GM12878 (cell line): ENCODE data around the gene FIBCD1. TPM values are rescaled to one million over a fixed set of nuclear protein-coding genes. Genes with fewer than 3 reads are reported as not detected.

Experiments
- ATAC-seq: fragments of 200-7000 bp; cut with Tn5 transposase; 3 replicates; pipeline ENCODE4 v1.9.1; 2020; ENCODE audit warnings: mild to moderate bottlenecking, moderate library complexity
- BruUV-seq: library from RNA; stranded (reverse); fragments of 400-500 nt; replicated peaks from 2 replicates; lab custom pipeline; 2021; lab: Mats Ljungman, UMichigan
- CTCF ChIA-PET: fragments of 300-600 bp; sonication (Branson Sonifier 250); formaldehyde crosslinking; extraction: SDS; loops from one replicate; lab custom pipeline; 2021; ENCODE audit warnings: inconsistent platforms; lab: Yijun Ruan, JAX
- POLR2A ChIA-PET: fragments of 350-600 bp; formaldehyde crosslinking; extraction: SDS; loops from one replicate; lab custom pipeline; 2021; ENCODE audit warnings: inconsistent platforms; lab: Charles Lee
- RAD21 ChIA-PET: fragments of 300-600 bp; sonication (Branson Sonifier 250); formaldehyde crosslinking; loops from one replicate; lab custom pipeline; 2023; ENCODE audit warnings: antibody characterized with exemption; ENCODE audit not compliant: unreplicated experiment; lab: Charles Lee
- SMC1A ChIA-PET: fragments of 300-600 bp; sonication (Branson Sonifier 250); formaldehyde crosslinking; loops from one replicate; lab custom pipeline; 2023; ENCODE audit not compliant: unreplicated experiment, uncharacterized antibody; lab: Charles Lee
- DNase-seq: peaks from one replicate; pipeline ENCODE4 v3.0.0-alpha.2; 2011; ENCODE audit warnings: low read depth, low spot score
- FAIRE-seq: peaks from 3 replicates; lab custom pipeline; 2011; peaks lifted over from hg19 to GRCh38; lab: Jason Lieb, UNC
- H2AFZ ChIP-seq: 2 replicates; pipeline ENCODE4 v1.6.0; 2011; ENCODE audit warnings: low read depth, low read length, control low read depth; ENCODE audit not compliant: control insufficient read depth
- H3K27ac ChIP-seq: 2 replicates; pipeline ENCODE4 v1.5.1; 2011; ENCODE audit warnings: control low read depth; ENCODE audit not compliant: control insufficient read depth, insufficient read depth
- H3K27me3 ChIP-seq, 2 experiments: replicated peaks in 1 of 2; 2 replicates each; pipeline versions ENCODE4 v1.6.0 to v1.6.1; 2011; ENCODE audit warnings: low read length in 1 of 2; ENCODE audit not compliant: control insufficient read depth in 2 of 2, insufficient read depth in 2 of 2
- H3K36me3 ChIP-seq, 2 experiments: 2 replicates each; pipeline ENCODE4 v1.5.1; 2011; ENCODE audit warnings: low read length in 1 of 2; ENCODE audit not compliant: control insufficient read depth in 2 of 2, insufficient read depth in 2 of 2
- H3K4me1 ChIP-seq: 2 replicates; pipeline ENCODE4 v1.6.1; 2011; ENCODE audit warnings: mild to moderate bottlenecking, low read length, moderate library complexity, mixed read lengths; ENCODE audit not compliant: control insufficient read depth, insufficient read depth
- H3K4me2 ChIP-seq: 2 replicates; pipeline ENCODE4 v1.6.0; 2011; ENCODE audit warnings: control low read depth; ENCODE audit not compliant: control insufficient read depth, insufficient read depth
- H3K4me3 ChIP-seq: fragments of 200-600 bp; sonication (generic); 2 replicates; pipeline ENCODE4 v1.5.1; 2016
- H3K79me2 ChIP-seq: 2 replicates; pipeline ENCODE4 v1.6.0; 2011; ENCODE audit warnings: low read length; ENCODE audit not compliant: control insufficient read depth, insufficient read depth
- H3K9ac ChIP-seq: 2 replicates; pipeline ENCODE4 v1.8.0; 2011; ENCODE audit warnings: low read length, control low read depth, mixed read lengths; ENCODE audit not compliant: control insufficient read depth, insufficient read depth
- H3K9me3 ChIP-seq: replicated peaks from 3 replicates; pipeline ENCODE4 v1.5.1; 2011; ENCODE audit warnings: mild to moderate bottlenecking, low read length; ENCODE audit not compliant: control insufficient read depth, insufficient read depth
- H4K20me1 ChIP-seq: 2 replicates; pipeline ENCODE4 v1.6.0; 2011; ENCODE audit not compliant: control insufficient read depth, insufficient read depth
- ASH2L ChIP-seq: fragments of 300-600, 200-600 bp; sonication (generic); IDR thresholded peaks from 2 replicates; pipeline ENCODE4 v1.6.1; 2017; ENCODE audit warnings: low read depth, mild to moderate bottlenecking, borderline replicate concordance
- CHD2 ChIP-seq: IDR thresholded peaks from 2 replicates; pipeline ENCODE4 v1.6.1; 2011; ENCODE audit warnings: low read depth, low read length, improper control_type of control experiment, borderline replicate concordance
- CTCF ChIP-seq, 3 experiments: IDR thresholded peaks in 2 of 3; conservative IDR thresholded peaks in 1 of 3; 2 replicates each; pipeline ENCODE4 v1.5.1; 2011; ENCODE audit warnings: low read depth in 3 of 3, low read length in 3 of 3, mild to moderate bottlenecking in 3 of 3, control low read depth in 2 of 3, moderate library complexity in 2 of 3, inconsistent platforms in 1 of 3, mixed read lengths in 1 of 3; ENCODE audit not compliant: control insufficient read depth in 2 of 3, insufficient read depth in 1 of 3; ENCODE audit errors: extremely low read depth in 1 of 3
- HDAC2 ChIP-seq: fragments of 200-600 bp; sonication (generic); IDR thresholded peaks from 2 replicates; pipeline ENCODE4 v1.6.1; 2017
- MYC ChIP-seq: IDR thresholded peaks from 2 replicates; pipeline ENCODE4 v1.6.1; 2011; ENCODE audit warnings: mild to moderate bottlenecking, low read length, moderate library complexity, inconsistent platforms; ENCODE audit not compliant: insufficient read depth, insufficient replicate concordance, insufficient read length, severe bottlenecking
- RB1 ChIP-seq: fragments of 450-650 bp; formaldehyde crosslinking; IDR thresholded peaks from 2 replicates; pipeline ENCODE4 v1.6.1; 2017; ENCODE audit warnings: mild to moderate bottlenecking, borderline replicate concordance
- SIN3A ChIP-seq: IDR thresholded peaks from 2 replicates; pipeline ENCODE4 v1.6.1; 2012; ENCODE audit warnings: low read depth, low read length, improper control_type of control experiment
- SMAD1 ChIP-seq: fragments of 450-650 bp; IDR thresholded peaks from 2 replicates; pipeline ENCODE4 v1.6.1; 2018; ENCODE audit warnings: mild to moderate bottlenecking, low read depth; ENCODE audit not compliant: partially characterized antibody
- STAT3 ChIP-seq: IDR thresholded peaks from 2 replicates; pipeline ENCODE4 v1.6.1; 2011; ENCODE audit warnings: low read depth, low read length, improper control_type of control experiment
- ZNF384 ChIP-seq: IDR thresholded peaks from 2 replicates; pipeline ENCODE4 v1.6.1; 2012; ENCODE audit warnings: low read depth, mild to moderate bottlenecking, low read length, improper control_type of control experiment, borderline replicate concordance
- WGBS: methylation state at CpG from one replicate; pipeline ENCODE4 v1.1.6; 2016; ENCODE audit warnings: low lambda C conversion rate; ENCODE audit not compliant: insufficient replicate concordance, insufficient coverage; ENCODE audit errors: missing lambda C conversion rate; 5-methylcytosine and 5-hydroxymethylcytosine counted together
- in situ Hi-C: fragments of 300-500 bp; cut with MboI; formaldehyde crosslinking; loops from 9 replicates; pipeline ENCODE4 v1.14.3; 2018; ENCODE audit warnings: mixed read lengths
- intact Hi-C: fragments of 100-400 bp; cut with micrococcal nuclease; formaldehyde crosslinking; loops from one replicate; pipeline ENCODE4 v1.14.2; 2022; ENCODE audit not compliant: unreplicated experiment
- polyA plus RNA-seq, 11 experiments: library from polyadenylated mRNA; depleted of rRNA in 4 of 11; unstranded in 6 of 11; stranded (reverse) in 5 of 11; fragments of >200 nt; fragmentation: Nextera tagmentation in 4 of 11; fragmentation: Illumina TruSeq in 1 of 11; extraction: Ambion mirVana in 4 of 11; extraction: Trizol in 1 of 11; gene quantifications; 1 replicate in 1 of 11; 2 replicates in 10 of 11; pipeline versions ENCODE4 v1.2.1 to v1.2.3, GENCODE V29; 2011 to 2016; ENCODE audit warnings: inconsistent platforms in 2 of 11, missing spikeins in 2 of 11, low read depth in 1 of 11
- total RNA-seq, 4 experiments: library from RNA; depleted of rRNA in 3 of 4; stranded (reverse); fragments of >200 nt in 3 of 4; fragmentation: Illumina TruSeq in 1 of 4; extraction: Trizol in 1 of 4; gene quantifications; 2 replicates each; pipeline versions ENCODE4 v1.2.1 to v1.2.3, GENCODE V29; 2013 to 2021

FIBCD1 gene
- total and polyA plus RNA-seq, 10 of the 15 experiments (the other 5 are each of a cell fraction or from before 2014, with no cell fraction given) = 0.04 to 0.95 (median 0.25) TPM; not detected in 6

- TF ChIP-seq SMAD1 (no peak), RB1 (no peak), ZNF384 (no peak), SIN3A (no peak), CTCF (IDR thresholded peaks at IDR 0.05 in 2 of 3, conservative IDR thresholded peaks at IDR 0.05 in 1 of 3; ENCODE audit: control insufficient read depth in 2 of 3, extremely low read depth in 1 of 3, insufficient read depth in 1 of 3, low read depth in 3 of 3, low read length in 3 of 3) (no peak), CHD2 (no peak), MYC (no peak)
Observed at GRCh38 chr9:130963337-130963908, 24.4 kb upstream of the FIBCD1 start (continued).

DNA sequence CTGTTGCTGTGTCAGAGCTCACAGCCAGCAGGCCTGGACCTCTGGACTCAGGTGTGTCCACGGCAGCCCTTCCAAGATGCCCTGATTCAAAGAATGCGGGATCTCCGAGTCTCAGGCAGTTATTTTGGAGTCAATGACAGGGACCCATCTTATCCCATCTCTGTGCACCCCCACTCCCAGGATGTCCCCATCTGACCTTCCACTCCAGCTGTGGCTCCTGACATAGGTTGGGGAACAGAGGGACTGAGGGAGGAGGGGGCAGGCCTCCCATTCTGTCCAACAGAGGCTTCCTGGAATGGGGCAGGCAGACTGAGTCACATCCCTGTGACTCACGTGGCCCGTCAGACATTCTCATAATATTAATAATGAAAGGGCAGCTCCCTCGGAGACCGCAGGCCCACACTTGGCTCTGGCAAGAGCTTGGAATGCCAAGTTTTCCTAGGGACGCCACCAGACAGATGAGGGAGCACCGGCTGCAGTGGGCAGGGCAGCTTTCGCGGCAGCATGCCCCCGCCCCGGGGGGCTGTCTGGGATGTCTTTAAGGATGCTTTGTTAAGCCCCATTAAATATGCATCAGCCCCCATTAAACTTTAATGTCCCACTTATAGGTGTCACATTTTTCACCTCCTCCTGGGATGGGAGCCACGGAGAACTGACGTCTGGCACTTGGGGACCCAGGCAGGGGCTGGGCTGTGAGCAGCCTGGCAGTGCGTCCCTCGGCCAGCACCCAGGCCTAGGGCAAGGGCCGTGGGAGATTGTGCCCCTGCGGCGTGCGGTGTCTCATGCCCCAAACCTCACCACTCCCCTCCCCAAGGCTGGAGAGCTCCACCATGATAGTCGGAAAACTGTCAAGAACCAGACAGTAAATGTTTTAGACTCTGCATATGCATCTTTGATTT lies 23.6 kb upstream of the FIBCD1 start:
- ChIA-PET RAD21 (no interaction called here), CTCF (no interaction called here), POLR2A (interaction anchor here (0.5 kb wide), 1 partner anchor 143 kb away, joined by 4 read pairs; no protein-coding TSS in a partner anchor), SMC1A (no interaction called here)
- in situ Hi-C loops (no loop called here), intact Hi-C loops (no loop called here)
- peaks cover 2% of the 10 kb centered on the region; the same call in 2 of the 3 replicates for H3K9me3 ChIP-seq
- 59% methylated on average over 22 of the region's 22 CpGs for WGBS
- ATAC-seq (no peak), DNase-seq (no peak), FAIRE-seq (no peak)
- no peaks in the 10 kb centered on the region for H3K36me3 ChIP-seq
- H3K27ac ChIP-seq = no peak overlapping the region
- H3K9ac ChIP-seq = no peak overlapping the region
- H4K20me1 ChIP-seq = no peaks in the 10 kb centered on the region
- no TSS peak for BruUV-seq
- H3K4me1 ChIP-seq = no peaks in the 10 kb centered on the region
- no peak overlapping the region for H3K4me3 ChIP-seq
- TF ChIP-seq HDAC2 = no peak
- TF ChIP-seq STAT3 = no peak
- no peak for TF ChIP-seq ASH2L
- H3K79me2 ChIP-seq = no peaks in the 10 kb centered on the region
- no peaks in the 10 kb centered on the region for H3K27me3 ChIP-seq
- no peak overlapping the region for H3K4me2 ChIP-seq
- no peak overlapping the region for H2AFZ ChIP-seq
